NK-92 treated with Interleukin-12 subunit alpha and Interleukin-12 subunit beta, amount 100 ng/mL, for 24 hours (cell line): ENCODE results near the gene TRIM61.
"Not testable (repeated sequence)": the region's sequence is repeated elsewhere in the genome, so short reads cannot be mapped to it uniquely, and the experiment has no call there.

Experiments used
- DNase-seq: peaks from one replicate; lab custom pipeline; 2025; lab: John Stamatoyannopoulos, UW

TRIM61 gene

GRCh38 chr4:164977243-164978164, at the start of gene TRIM61:
Gene TRIM61, minus strand, starts transcription at chr4:164977657. Its CDS starts 7,655 bp downstream, at chr4:164970002.
- DNase-seq: no peak

GRCh38 chr4:165025782-165026181, 48.3 kb upstream of the TRIM61 start:
- not testable (repeated sequence) for DNase-seq

GRCh38 chr4:165019995-165020394, 42.5 kb upstream of the TRIM61 start:
- not testable (repeated sequence) for DNase-seq

GRCh38 chr4:165016971-165017370, 39.5 kb upstream of the TRIM61 start:
- DNase-seq: no peak

GRCh38 chr4:165013691-165014090, 36.2 kb upstream of the TRIM61 start:
- DNase-seq: no peak

GRCh38 chr4:165011403-165011802, 33.9 kb upstream of the TRIM61 start:
- DNase-seq: no peak

- DNase-seq: no peak
Observed at GRCh38 chr4:165010991-165011390, 33.5 kb upstream of the TRIM61 start.

GRCh38 chr4:165010487-165010886, 33.0 kb upstream of the TRIM61 start:
- no peak for DNase-seq

- DNase-seq: peak; percentile 7
Observed at GRCh38 chr4:165009493-165010227, 32.2 kb upstream of the TRIM61 start.

GRCh38 chr4:165006886-165007285, 29.4 kb upstream of the TRIM61 start:
- DNase-seq: no peak

GRCh38 chr4:165006456-165006855, 29.0 kb upstream of the TRIM61 start:
- no peak for DNase-seq

- DNase-seq: no peak
Observed at GRCh38 chr4:165005352-165005925, 28.0 kb upstream of the TRIM61 start.

- not testable (repeated sequence) for DNase-seq
Observed at GRCh38 chr4:165001957-165002356, 24.5 kb upstream of the TRIM61 start.

- not testable (repeated sequence) for DNase-seq
Observed at GRCh38 chr4:164998526-164999080, 21.1 kb upstream of the TRIM61 start.

GRCh38 chr4:164997941-164998340, 20.5 kb upstream of the TRIM61 start:
- no peak for DNase-seq

GRCh38 chr4:164997324-164997723, 19.9 kb upstream of the TRIM61 start:
- DNase-seq: no peak

GRCh38 chr4:164996123-164996522, 18.7 kb upstream of the TRIM61 start:
- DNase-seq: not testable (repeated sequence)

- not testable (repeated sequence) for DNase-seq
Observed at GRCh38 chr4:164990786-164991185, 13.3 kb upstream of the TRIM61 start.

GRCh38 chr4:164989471-164989870, 12.0 kb upstream of the TRIM61 start:
- DNase-seq: no peak

GRCh38 chr4:164971929-164972328, 5.5 kb downstream of the TRIM61 start:
- not testable (repeated sequence) for DNase-seq

- no peak for DNase-seq
Observed at GRCh38 chr4:164959896-164960295, 17.6 kb downstream of the TRIM61 start.

GRCh38 chr4:164959421-164959820, 18.0 kb downstream of the TRIM61 start:
- DNase-seq: not testable (repeated sequence)
